ENCODE data around the gene GYS1.

Gene GYS1

GRCh38 chr19:48963371-48964204 is 29.5 kb downstream of the GYS1 start:
- DNase-seq (ENCODE audit: low read depth in 3 of 3) = peak in 2 of 3 experiments; percentile 40 to 76

- DNase-seq (ENCODE audit: low read depth in 3 of 3) = no peak
Observed at GRCh38 chr19:48962849-48963165, 30.3 kb downstream of the GYS1 start.

GRCh38 chr19:48962029-48962848 is 30.9 kb downstream of the GYS1 start:
- DNase-seq (ENCODE audit: low read depth in 3 of 3) = no peak

- DNase-seq (ENCODE audit: low read depth in 3 of 3) = no peak
Observed at GRCh38 chr19:48961673-48962028, 31.5 kb downstream of the GYS1 start.

GRCh38 chr19:48961051-48961649 is 32.0 kb downstream of the GYS1 start:
- no peak for DNase-seq (ENCODE audit: low read depth in 3 of 3)

GRCh38 chr19:48959341-48960239 is 33.5 kb downstream of the GYS1 start:
- no peak for DNase-seq (ENCODE audit: low read depth in 3 of 3)

- DNase-seq (ENCODE audit: low read depth in 3 of 3) = no peak
Observed at GRCh38 chr19:48958006-48958405, 35.1 kb downstream of the GYS1 start.

- no peak for DNase-seq (ENCODE audit: low read depth in 3 of 3)
Observed at GRCh38 chr19:48955308-48955958, 37.7 kb downstream of the GYS1 start.

GRCh38 chr19:48954595-48955307 is 38.4 kb downstream of the GYS1 start, which contains the start of gene BAX:
TSS of gene BAX (plus strand) at chr19:48954875. CDS start at chr19:48954929, 54 bp downstream.
- peak; percentile 89 to 98 (median 90) for DNase-seq (ENCODE audit: low read depth in 3 of 3)

GRCh38 chr19:48953990-48954594 is 39.0 kb downstream of the GYS1 start:
- no peak for DNase-seq (ENCODE audit: low read depth in 3 of 3)

GRCh38 chr19:48953141-48953540 is 40.0 kb downstream of the GYS1 start:
- no peak for DNase-seq (ENCODE audit: low read depth in 3 of 3)

- no peak for DNase-seq (ENCODE audit: low read depth in 3 of 3)
Observed at GRCh38 chr19:48950830-48951519, 42.1 kb downstream of the GYS1 start.

- no peak for DNase-seq (ENCODE audit: low read depth in 3 of 3)
Observed at GRCh38 chr19:48950159-48950558, 43.0 kb downstream of the GYS1 start.

- no peak for DNase-seq (ENCODE audit: low read depth in 3 of 3)
Observed at GRCh38 chr19:48947258-48947542, 45.9 kb downstream of the GYS1 start.

GRCh38 chr19:48946463-48947257 is 46.4 kb downstream of the GYS1 start:
- DNase-seq (ENCODE audit: low read depth in 3 of 3) = no peak

- DNase-seq (ENCODE audit: low read depth in 3 of 3) = no peak
Observed at GRCh38 chr19:48945817-48946216, 47.3 kb downstream of the GYS1 start.

- no peak for DNase-seq (ENCODE audit: low read depth in 3 of 3)
Observed at GRCh38 chr19:48945415-48945814, 47.7 kb downstream of the GYS1 start.

GRCh38 chr19:48943081-48943480 is 50.0 kb downstream of the GYS1 start:
- DNase-seq (ENCODE audit: low read depth in 3 of 3) = no peak

GRCh38 chr19:48940902-48941301 is 52.2 kb downstream of the GYS1 start:
- DNase-seq (ENCODE audit: low read depth in 3 of 3) = no peak
